HEK293T (cell line): Measurements from ENCODE around the gene HOXC6.

Experiments
- CTCF ChIA-PET: fragments of 350-600 bp; formaldehyde crosslinking; extraction: SDS; loops from one replicate; lab custom pipeline; 2021; ENCODE audit warnings: antibody characterized with exemption, inconsistent platforms; lab: Yijun Ruan, JAX
- POLR2A ChIA-PET: fragments of 350-600 bp; formaldehyde crosslinking; extraction: SDS; loops from one replicate; lab custom pipeline; 2020; ENCODE audit warnings: antibody characterized with exemption, inconsistent platforms; lab: Yijun Ruan, JAX
- DNase-seq: peaks from one replicate; pipeline ENCODE4 v3.0.0; 2012; ENCODE audit warnings: mixed read lengths; ENCODE audit errors: extremely low spot score
- ARNT ChIP-seq: fragments of 450-650 bp; IDR thresholded peaks from 2 replicates; pipeline ENCODE4 v1.6.1; 2017; ENCODE audit warnings: mild to moderate bottlenecking
- BHLHE40 ChIP-seq: fragments of 450-650 bp; IDR thresholded peaks from 2 replicates; pipeline ENCODE4 v1.6.1; 2016; ENCODE audit warnings: mild to moderate bottlenecking, moderate library complexity, borderline replicate concordance
- CTBP1 ChIP-seq: fragments of 450-650 bp; IDR thresholded peaks from 2 replicates; pipeline ENCODE4 v1.6.1; 2016; ENCODE audit warnings: borderline replicate concordance
- ELF4 ChIP-seq: fragments of 450-650 bp; IDR thresholded peaks from 2 replicates; pipeline ENCODE4 v1.6.1; 2017; ENCODE audit warnings: antibody characterized with exemption
- FOXA1 ChIP-seq: fragments of 450-650 bp; IDR thresholded peaks from 2 replicates; pipeline ENCODE4 v1.6.1; 2016; ENCODE audit warnings: mild to moderate bottlenecking
- FOXK2 ChIP-seq: fragments of 450-650 bp; IDR thresholded peaks from 2 replicates; pipeline ENCODE4 v1.6.1; 2016; ENCODE audit warnings: mild to moderate bottlenecking
- FOXM1 ChIP-seq: fragments of 450-650 bp; IDR thresholded peaks from 2 replicates; pipeline ENCODE4 v1.6.1; 2017; ENCODE audit warnings: mild to moderate bottlenecking, borderline replicate concordance
- HDGF ChIP-seq: fragments of 450-650 bp; IDR thresholded peaks from 2 replicates; pipeline ENCODE4 v1.6.1; 2017; ENCODE audit warnings: antibody characterized with exemption, borderline replicate concordance
- L3MBTL2 ChIP-seq: fragments of 450-650 bp; conservative IDR thresholded peaks from 2 replicates; pipeline ENCODE4 v1.6.1; 2016; ENCODE audit warnings: mild to moderate bottlenecking
- LEF1 ChIP-seq: fragments of 450-650 bp; IDR thresholded peaks from 2 replicates; pipeline ENCODE4 v1.6.1; 2017; ENCODE audit warnings: mild to moderate bottlenecking, borderline replicate concordance
- NFRKB ChIP-seq: fragments of 450-650 bp; IDR thresholded peaks from 2 replicates; pipeline ENCODE4 v1.6.1; 2016; ENCODE audit warnings: mild to moderate bottlenecking, moderate library complexity
- PKNOX1 ChIP-seq: fragments of 450-650 bp; IDR thresholded peaks from 2 replicates; pipeline ENCODE4 v1.6.1; 2016
- SP1 ChIP-seq: fragments of 450-650 bp; IDR thresholded peaks from 2 replicates; pipeline ENCODE4 v1.6.1; 2017
- SUZ12 ChIP-seq: fragments of 450-650 bp; IDR thresholded peaks from 2 replicates; pipeline ENCODE4 v1.6.1; 2016; ENCODE audit warnings: mild to moderate bottlenecking
- TARDBP ChIP-seq: fragments of 450-650 bp; IDR thresholded peaks from 2 replicates; pipeline ENCODE4 v1.6.1; 2016
- ZNF384 ChIP-seq: fragments of 450-650 bp; IDR thresholded peaks from 2 replicates; pipeline ENCODE4 v1.6.1; 2016

HOXC6 gene

GRCh38 chr12:54001283-54002187 lies 26.7 kb upstream of the HOXC6 start:
- CTCF ChIA-PET, result interaction anchor here (0.7 to 3.3 kb wide), 4 partner anchors 15 to 206 kb away, joined by 3 to 9 read pairs (median 3); partner anchors contain the start of gene HOXC10
- TF ChIP-seq CTBP1, result peak; percentile 85
- no peak for TF ChIP-seq TARDBP
- no peak for DNase-seq
- POLR2A ChIA-PET, result interaction anchor here (0.6 to 7.6 kb wide), 11 partner anchors 7 to 279 kb away, joined by 3 to 69 read pairs (median 7); partner anchors contain the start of genes HNRNPA1, HOXC10, HOXC8 and SMUG1

GRCh38 chr12:54002278-54002914 lies 25.8 kb upstream of the HOXC6 start:
- TF ChIP-seq ZNF384 (no peak), NFRKB (no peak), FOXM1 (no peak), SUZ12 (no peak)
- ChIA-PET CTCF (interaction anchor here (0.9 to 3.3 kb wide), 2 partner anchors 14 to 17 kb away, joined by 3 to 9 read pairs; partner anchors contain the start of gene HOXC10), POLR2A (interaction anchor here (1.5 to 7.6 kb wide), 3 partner anchors 16 to 278 kb away, joined by 3 to 69 read pairs (median 27); partner anchors contain the start of genes HNRNPA1 and HOXC10)
- no peak for DNase-seq

GRCh38 chr12:54002915-54003389 lies 25.3 kb upstream of the HOXC6 start:
- TF ChIP-seq ZNF384 (no peak), HDGF (no peak), ELF4 (no peak), FOXA1 (no peak), FOXM1 (no peak), BHLHE40 (no peak), SP1 (no peak), CTBP1 (no peak), NFRKB (no peak), PKNOX1 (no peak), FOXK2 (no peak), ARNT (no peak), SUZ12 (no peak)
- ChIA-PET POLR2A (no interaction called here), CTCF (interaction anchor here (0.6 to 3.3 kb wide), 2 partner anchors 18 to 252 kb away, joined by 3 to 9 read pairs; partner anchors contain the start of gene HOXC10)
- no peak for DNase-seq

GRCh38 chr12:54003625-54004024 lies 24.6 kb upstream of the HOXC6 start:
- TF ChIP-seq L3MBTL2 (no peak), LEF1 (no peak), PKNOX1 (no peak), BHLHE40 (no peak), SP1 (no peak), ELF4 (no peak), ARNT (no peak), ZNF384 (no peak), FOXK2 (no peak), SUZ12 (no peak), NFRKB (no peak), TARDBP (no peak)
- DNase-seq, result no peak
- ChIA-PET CTCF (interaction anchor here (0.6 to 3.3 kb wide), 3 partner anchors 18 to 251 kb away, joined by 3 to 9 read pairs (median 8); partner anchors contain the start of genes HOXC10 and HOXC5), POLR2A (interaction anchor here (1.2 kb wide), 1 partner anchor 14 kb away, joined by 6 read pairs; no protein-coding TSS in a partner anchor)

GRCh38 chr12:54004063-54004840 lies 24.0 kb upstream of the HOXC6 start:
- DNase-seq, result no peak
- ChIA-PET POLR2A (interaction anchor here (0.6 to 1.2 kb wide), 2 partner anchors 13 to 71 kb away, joined by 4 to 6 read pairs; no protein-coding TSS in a partner anchor), CTCF (interaction anchor here (0.7 to 3.3 kb wide), 5 partner anchors 19 to 204 kb away, joined by 3 to 9 read pairs (median 8); partner anchors contain the start of genes HOXC10 and HOXC5)
- TF ChIP-seq CTBP1 (no peak), ARNT (no peak), LEF1 (no peak), ZNF384 (no peak), TARDBP (no peak), SP1 (no peak), HDGF (no peak), NFRKB (no peak), SUZ12 (no peak), BHLHE40 (no peak), FOXM1 (no peak), FOXA1 (no peak), ELF4 (no peak), L3MBTL2 (no peak)
